GM03348 (cell line): ENCODE results near the gene PGM3.

ENCODE experiments used
- DNase-seq: peaks from one replicate; pipeline ENCODE4 v3.0.0; 2012; ENCODE audit warnings: low spot score

Gene PGM3

DNA sequence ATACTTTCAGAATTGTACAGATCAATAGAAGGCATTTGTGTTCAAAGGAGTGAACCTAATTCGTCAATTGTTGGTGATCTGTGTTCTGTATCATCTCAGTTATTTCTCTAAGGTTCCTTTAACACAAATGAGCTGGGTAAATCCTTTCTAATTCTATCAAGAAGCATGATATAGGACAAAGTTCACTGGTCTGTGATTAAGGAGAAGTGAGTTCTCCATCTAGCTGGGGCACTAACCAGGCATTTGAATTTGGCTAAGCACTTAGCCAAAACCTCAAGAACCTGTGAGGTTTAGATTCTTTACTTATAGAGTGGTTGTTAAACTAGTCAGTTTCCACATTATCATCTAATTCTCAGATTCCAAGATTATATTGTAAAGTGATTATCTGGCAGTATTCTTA lies 75.3 kb downstream of the PGM3 start:
- DNase-seq: no peak
